NCI-H1417 (cell line): ENCODE results near the gene JAZF1.

Experiments
- DNase-seq, 3 experiments: peaks; one replicate each; lab custom pipeline; 2025; lab: John Stamatoyannopoulos, UW

JAZF1 gene

DNA sequence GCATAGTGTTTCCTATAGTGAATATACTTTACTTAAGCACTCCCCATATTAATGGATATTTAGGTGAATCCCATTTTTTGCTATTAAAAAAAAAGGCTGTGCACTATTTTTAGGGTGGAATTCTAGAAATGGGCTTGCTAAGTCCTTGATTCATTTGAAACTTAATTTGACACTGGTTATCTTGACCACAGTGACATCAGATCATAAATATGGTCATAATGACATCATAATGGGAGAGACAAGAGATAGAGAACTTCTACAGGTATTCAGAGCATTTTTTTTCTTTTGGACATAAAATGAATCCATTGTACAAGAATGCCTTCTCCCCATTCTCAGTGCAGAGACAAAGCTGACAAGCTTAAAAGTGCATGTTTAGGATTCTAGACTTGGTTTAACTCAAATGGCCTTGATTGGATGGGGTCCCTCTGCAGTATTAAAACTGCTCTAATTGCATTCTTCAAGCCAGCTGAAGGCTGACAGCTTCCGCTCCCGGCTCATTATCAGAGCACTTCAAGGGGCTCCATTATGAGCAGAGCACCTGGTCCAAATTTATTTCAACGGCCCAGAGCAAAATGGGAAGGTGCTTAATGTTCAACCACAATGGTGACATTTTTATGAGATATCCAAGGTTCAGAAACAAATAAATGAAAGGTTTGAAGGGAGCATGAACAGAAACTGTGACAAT is 104.8 kb downstream of the JAZF1 start:
- DNase-seq = peak; percentile 66 to 95 (median 76)

DNA sequence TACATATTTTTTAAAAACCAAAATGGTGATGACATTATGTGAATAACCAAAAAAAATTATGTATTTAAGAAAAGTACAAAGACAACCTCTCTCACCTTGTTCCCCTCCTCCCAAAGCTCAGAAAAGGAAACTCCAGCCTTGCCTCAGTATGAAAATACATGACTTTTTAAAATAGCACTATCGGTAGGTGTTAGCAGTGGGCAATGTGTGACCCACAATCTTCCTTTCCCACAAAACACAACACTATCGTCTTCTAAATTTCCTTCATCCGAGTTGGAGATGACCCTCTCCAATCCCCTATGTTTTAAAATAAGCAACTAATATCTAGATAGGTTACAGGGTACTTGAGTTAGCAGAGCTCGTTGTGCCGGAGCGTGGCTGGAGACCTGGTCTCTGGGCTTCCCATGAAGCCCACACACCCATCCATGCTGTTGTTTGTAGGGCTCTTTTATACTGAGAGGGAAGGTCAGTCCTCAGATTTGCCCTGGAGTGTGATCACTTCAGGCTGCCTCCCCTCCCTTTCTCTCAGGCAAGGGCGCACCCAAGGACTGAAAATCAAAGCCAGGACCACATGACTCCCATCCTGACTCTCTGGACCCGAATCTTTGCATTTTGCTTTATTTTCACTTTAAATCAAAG is 107.6 kb downstream of the JAZF1 start:
- no peak for DNase-seq

DNA sequence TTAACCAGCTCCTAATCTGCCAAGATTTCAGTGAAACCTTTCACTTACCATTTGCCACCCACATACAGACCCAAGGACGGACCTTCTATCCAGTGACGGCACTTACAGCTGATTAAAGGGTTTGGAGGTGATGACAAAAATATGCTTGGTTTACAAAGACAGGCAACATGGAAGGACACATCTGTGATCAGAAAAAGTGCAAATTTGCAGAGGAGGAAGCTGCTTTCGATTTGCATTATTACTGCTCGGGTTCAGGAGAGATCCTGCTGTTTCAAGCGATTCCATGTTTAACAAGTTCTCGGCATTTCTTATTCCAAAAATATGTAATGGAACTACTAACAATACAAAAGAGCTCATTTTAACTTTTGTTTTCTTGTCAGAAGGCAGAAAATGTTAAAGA is 109.0 kb downstream of the JAZF1 start:
- DNase-seq = no peak

DNA sequence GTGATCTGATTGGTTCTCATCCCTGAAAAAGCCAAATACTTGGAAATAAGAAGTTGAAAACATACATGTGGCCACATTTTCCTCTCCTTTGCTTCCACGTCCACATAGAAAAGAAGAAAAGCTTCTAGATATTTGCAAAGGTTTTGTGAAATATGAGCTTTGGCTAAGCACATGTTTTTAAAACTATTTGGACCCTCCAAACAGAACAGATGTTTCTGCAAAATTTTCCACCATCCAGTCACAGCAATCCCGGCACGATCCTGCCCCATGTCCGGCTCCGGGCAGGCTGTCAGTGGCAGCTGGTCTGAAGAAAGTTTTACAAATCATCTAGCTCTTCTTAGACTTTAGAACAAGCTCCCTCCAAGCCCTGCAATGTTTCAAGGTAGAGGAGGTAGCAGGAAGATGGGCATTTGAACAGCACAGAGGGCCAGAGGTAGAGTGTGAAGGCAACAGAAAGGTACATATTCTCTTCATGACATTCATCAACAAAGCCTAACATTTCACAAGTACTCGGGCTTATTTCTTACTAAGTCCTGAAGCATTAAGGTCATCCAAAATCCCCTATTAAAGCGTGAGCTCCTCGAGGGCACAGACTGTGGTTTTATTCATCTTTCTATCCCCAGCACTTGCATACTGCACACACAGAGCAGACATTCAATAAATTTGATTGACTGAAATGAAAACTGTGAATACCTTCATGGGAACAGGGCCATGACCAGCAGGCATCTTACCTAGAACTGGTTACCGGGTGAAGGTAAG is 110.1 kb downstream of the JAZF1 start:
- DNase-seq = no peak

DNA sequence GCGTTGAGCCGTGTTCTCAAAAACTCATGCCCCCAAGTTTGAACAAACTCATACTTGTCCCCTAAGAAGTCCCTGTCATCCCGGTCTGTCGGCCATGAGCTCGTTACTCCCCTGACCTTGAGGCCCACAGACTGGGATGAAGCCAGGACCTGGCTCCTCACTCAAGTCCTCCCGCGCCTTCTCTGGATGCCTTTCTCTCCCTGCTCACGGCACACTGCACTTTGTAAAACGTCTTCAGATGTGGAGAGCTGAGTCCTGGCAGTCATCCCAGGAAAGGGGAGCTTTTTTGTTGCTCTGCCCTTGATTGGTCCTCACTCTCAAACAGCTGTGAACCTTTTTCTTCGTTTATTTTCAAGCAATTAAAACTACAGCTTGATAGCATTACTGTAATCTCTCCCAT is 110.8 kb downstream of the JAZF1 start:
- peak in 1 of 3 experiments; percentile 35 for DNase-seq

DNA sequence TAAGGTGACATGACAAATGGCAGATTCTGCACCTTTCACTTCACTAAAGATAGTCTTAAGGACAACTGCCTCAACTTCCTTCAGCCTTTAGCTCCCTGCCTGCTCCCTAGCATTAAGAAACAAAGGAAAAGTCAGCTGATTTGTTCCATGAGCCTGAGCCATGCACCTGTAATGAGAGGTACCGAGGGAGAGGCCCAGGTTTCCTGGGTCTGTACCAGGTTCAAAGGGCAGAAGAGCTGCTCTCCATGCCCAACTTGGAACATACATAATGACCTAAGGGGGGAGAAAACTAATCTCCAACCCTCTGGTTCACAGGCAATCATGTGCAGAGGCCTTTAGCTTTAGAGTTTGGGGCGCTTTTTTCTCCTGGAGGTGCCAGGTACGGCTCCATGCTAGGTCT is 111.2 kb downstream of the JAZF1 start:
- no peak for DNase-seq

DNA sequence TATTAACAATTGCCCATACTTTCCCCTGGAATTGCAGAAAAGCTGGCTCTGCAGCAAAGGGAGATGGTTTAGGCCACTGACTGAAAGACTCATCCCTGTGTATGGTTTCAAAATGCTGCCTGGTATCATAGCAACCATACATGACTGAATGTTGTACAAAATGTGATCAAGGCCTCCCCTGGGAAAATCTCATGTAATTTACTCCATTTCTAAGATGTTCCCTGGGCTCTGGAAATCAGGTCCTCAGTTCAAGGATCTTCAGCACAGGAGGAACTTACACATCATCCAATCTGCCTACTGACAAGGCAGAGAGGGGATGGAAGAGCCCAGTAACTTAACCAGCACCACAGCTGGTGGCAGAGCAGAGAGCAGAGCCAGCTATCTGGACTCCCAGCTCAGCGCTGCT is 111.8 kb downstream of the JAZF1 start:
- DNase-seq = peak; percentile 54 to 91 (median 80)

DNA sequence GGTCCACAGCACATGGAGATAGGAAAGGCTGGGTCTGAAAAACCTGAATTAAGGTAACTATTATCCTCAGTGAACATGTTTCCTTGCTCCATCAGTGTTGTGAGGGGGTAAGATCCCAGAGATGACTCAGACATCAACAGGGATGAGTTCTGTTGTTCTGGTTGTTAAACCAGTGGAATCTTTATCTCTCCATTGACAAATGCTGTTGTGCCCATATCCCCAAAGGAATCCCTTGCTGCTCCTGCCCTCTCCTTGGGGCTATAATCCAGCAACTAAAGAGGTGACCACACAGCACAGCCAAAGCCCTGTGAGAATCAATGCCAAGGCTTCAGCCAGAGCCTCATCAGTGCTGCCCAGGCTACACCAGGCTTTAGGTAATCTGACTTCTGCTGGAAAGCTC is 113.4 kb downstream of the JAZF1 start:
- DNase-seq = no peak

DNA sequence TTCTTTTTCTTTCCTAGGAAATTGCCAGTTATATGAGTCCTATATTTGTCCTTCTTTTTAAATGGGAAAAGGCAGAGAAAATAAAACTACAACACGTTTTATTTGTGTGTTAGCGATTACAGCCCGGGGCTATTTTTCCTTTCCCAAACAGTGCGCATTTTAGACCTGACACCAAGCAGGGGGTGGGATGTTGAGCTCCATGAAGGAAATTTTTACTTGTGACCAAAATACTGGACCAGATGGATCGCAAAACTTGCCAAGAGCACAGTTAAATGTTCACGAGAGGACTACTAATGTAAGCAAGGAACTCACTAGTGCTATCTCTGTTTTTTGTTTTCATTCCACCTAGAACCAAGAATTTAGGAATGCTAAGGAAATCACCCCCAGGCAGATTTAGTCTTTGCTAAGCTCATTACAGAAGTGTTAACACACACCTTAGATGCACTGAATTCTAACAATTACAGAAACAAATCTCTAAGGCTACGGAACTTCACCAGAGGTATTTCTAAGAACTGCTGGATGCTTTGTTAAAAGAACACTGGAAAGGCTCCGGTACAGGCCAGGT is 114.8 kb downstream of the JAZF1 start:
- peak in 1 of 3 experiments; percentile 53 for DNase-seq

DNA sequence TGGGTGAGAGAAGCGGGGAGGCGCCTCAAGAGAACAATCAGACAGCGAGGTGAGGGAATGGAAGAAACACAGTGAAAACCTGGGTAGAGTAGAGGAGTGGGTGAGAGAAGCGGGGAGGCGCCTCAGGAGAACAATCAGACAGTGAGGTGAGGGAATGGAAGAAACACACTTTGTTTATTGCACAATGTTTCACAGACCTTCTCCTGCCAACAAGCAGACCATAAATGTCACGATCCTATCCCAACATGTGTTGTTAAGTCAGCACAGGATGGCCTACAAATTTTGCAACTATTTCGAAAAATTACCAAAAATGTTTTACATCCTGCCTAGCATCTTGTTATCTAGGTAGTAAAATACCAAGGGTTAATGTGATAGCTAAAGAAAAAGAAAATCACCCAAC is 115.3 kb downstream of the JAZF1 start:
- no peak for DNase-seq

DNA sequence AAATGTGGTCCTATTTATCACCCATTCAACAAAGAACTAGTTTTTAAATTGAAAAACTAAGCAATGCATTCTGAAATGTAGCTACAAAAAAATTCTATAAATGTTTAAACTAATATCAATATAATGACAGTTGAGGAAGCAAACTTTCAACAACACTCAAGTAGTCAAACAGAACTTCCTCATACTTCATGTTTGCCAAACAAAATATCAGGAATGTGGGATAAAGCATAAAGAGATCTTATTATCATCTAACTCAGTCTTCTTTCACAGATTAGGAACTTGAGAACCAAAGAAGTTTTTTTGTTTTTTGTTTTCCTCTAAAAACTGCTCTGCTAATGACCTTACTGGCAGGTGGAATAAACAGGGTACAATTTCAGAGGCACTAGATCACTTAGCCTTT is 116.2 kb downstream of the JAZF1 start:
- no peak for DNase-seq

DNA sequence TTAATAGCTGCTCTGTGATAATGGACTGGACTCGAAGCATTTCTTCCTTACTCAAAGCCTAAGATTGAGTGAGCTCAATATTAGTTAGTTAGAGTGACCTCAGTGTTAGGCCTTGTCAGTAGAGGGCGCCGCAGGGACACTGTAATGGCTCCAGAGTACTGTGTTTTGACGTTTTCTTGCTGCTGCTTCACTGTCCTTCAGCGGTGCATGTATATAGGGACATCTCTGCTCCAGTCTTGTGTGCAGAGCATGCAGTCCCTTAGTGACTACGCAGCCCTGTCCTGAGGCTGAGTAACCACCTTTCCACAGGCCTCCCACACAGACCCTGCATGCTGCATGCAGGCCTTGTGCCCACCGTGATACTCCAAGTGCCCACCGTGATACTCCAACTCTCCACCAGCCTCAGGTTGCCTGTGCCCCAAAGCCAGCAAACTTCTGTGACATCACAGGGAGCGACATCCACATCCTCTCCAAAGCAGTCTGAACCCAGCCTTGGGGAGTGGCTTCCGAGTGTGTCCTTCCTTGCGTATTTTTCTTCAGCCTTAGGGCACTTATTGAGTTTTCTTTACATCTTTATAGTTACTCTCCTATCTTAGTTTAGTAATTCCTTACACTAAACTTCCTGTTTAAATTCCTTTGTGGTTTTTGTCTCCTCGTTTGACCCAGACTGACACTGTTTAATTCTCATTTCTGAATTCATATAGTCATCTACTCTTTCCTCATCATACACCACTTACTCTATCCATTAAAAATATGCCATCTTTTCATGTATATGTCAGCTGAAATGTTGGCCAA is 118.2 kb downstream of the JAZF1 start:
- DNase-seq = peak; percentile 77 to 92 (median 83)

DNA sequence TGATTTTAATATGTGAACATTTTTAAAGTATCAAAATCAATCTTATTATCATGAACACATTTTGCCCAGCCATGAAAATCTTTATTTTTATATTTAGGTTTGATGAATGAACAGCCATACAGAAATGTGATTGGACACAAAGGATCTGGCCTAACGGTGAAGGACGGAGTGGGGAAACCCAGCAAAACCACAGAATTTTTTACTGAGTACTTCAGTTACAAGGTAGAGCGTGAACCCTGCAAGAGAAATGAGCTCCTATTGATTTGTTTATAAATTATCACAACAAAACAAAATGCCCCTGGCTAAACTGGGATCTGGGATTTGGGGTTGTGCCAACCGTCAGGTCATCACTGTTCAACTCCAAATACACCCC is 118.8 kb downstream of the JAZF1 start:
- no peak for DNase-seq

DNA sequence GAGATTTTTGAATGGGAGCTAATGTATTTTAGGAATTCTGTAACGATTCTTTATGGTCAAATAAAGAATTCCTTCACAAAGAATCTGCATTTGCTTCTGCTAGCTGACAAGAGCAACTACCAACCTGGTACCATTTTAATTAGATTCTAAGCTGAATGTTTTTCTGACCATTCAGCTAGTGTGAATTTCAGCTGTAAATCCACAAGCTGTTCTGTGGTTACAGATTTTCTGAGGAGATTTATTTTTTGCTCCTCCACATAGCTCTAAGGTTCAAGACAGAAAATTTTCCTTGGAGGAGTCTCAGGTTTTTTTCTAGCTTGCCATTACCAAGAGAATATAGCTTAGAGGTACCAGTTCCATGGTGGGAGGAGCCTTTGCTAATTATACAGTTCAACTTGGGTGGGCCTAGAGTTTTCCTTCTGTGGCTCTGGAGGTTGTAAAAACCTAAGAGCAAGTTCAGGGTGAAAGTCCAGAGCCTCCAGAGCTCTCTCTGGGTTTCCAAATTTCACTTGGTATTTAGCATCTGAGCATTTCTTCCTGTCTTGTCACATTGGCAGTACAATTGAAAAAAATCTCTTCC is 120.1 kb downstream of the JAZF1 start:
- DNase-seq = no peak

DNA sequence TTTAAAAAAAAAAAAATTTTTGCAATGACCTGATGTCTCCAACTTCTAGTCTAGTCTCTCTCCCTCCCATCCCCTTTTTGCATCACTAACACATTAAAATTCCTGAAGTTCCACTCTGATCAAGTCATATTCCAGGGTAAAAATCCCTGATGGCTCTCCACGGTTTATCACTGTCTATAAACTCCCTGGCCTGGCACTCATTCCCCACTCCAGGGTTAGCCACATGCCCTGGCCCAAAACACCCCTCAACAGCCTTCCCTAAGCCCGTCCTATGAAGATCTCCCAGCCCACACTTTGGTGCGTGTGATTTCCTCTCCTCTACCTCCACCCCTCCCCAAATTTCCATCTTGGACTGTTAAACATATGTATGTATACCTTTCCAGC is 125.4 kb downstream of the JAZF1 start:
- DNase-seq = no peak

DNA sequence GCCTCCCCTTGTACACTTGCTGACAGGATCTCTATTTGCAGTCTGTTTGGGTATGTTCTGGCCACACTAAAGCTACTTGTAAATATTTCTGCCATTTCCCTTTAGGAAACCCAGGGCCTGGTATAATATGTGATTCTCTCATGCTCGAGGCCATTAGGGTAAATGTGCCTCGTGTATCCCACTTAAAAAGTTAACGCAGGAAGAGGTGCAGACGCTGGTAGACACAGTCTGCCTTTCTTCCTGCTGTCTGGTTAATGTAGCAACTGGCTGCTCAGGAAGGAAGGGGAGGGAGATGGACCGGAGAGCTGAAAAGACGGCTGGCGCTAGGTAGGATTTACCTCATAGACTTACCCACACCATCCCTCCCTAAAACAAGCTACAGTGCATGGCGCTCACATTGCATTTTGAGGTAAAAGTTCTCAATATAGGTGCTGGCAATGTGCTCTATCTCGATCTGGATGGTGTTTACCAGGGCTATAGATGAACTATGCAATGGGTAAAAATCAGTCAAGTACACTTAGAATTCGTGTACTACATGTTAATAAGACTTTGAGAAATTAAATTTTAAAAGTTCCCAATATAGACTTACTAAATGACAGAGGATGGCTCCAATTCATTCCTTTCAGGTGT is 125.9 kb downstream of the JAZF1 start:
- no peak for DNase-seq

DNA sequence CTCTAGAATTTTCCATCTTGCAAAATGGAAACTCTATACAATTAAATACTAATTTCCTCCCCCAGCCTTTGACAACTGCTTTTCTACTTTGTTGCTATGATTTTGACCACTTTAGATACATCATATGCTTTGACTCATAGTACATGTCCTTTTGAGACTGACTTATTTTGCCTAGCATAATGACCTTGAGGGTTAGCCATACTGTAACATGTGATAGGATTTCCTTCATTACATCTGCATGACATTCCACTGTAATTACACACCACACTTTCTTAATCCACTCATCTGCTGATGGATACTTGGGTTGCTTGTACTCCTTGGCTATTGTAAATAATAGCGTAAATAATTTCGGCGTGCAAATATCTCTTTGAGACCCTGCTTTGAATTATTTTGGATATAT is 127.7 kb downstream of the JAZF1 start:
- DNase-seq = no peak

DNA sequence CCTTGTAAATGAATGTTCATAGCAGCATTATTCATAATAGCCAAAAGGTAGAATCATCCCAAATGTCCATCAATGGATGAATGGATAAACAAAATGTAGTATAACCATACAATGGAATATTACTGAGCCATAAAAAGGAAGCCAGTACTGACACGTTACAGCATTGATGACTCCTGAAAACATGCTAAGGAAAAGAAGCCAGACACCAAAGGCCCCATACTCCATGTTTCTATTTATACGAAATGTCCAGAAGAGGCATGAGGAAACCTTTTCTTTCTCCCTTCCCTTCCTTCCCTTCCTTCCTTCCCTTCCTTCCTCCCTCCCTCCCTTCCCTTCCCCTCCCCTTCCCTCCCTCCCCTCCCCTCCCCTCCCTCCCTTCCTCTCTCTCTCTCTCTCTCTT is 131.9 kb downstream of the JAZF1 start:
- DNase-seq = no peak

DNA sequence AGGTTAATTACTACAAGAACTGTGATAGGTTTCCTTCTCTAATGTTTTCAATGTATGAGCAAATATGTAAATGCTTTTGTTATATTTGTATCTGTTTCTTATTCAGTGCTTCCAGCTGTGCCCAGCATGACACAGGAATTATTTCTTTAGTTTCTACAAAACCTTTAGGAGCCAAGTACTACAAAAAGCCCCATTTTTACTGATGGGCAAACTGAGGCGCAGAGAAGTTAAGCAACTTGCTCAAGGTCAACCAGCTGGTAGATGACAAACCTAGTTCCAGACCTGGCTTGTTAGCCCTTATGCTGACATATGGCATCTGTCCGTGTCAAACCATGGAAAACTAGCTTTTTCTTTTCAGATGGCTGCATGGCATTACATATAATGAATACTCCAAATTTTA is 134.6 kb downstream of the JAZF1 start:
- no peak for DNase-seq

DNA sequence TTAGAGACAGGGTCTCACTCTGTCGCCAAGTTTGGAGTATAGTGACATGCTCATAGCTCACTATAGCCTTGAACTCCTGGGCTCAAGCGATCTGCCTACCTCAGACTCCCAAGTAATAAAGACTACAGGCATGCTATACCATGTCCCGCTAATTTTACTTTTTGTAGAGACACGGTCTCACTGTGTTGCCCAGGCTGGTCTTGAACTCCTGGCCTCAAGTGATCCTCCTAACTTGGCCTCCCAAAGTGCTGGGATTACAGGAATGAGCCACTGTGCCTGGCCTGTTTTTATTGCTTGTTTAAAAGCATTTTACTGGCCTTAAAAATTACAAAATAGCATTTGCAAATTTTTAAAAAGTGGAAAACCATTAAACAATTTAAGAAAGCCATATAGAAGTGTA is 135.0 kb downstream of the JAZF1 start:
- DNase-seq = no peak

DNA sequence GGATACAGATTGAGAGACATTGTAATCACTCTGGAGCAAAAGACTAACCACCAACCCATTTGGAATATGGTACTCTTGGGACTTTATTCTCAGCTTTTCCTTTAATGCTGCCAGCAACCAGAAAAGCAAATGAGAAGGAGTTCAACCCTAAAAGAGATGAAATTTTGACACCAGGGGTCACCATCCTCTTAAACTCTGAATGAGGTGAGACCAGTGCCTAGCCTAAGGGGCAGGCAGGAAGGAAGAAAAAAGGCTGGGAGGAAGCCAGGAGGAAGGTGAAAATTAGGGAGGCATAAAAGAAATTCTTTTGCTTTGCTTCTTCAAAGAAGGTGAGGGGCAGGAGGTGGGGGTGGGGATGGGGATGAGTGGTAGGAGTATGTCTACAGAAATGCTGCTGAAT is 135.8 kb downstream of the JAZF1 start:
- peak in 1 of 3 experiments; percentile 37 for DNase-seq
